ENCODE measurements around the gene VPS35. TPM values are rescaled to one million over a fixed set of nuclear protein-coding genes. Genes with fewer than 3 reads are reported as not detected.

The VPS35 gene
- polyA plus RNA-seq, 2 of the 4 experiments (the other 2 are of a cell fraction): 82.3 to 85.5 TPM

- ATAC-seq: no peak
- no peak for TF ChIP-seq EHMT2 (IDR thresholded peaks at IDR 0.05; ENCODE audit: low read depth)
- TF ChIP-seq KDM5A (IDR thresholded peaks at IDR 0.05): no peak
- TF ChIP-seq EHF (CRISPR knock-in tag; IDR thresholded peaks at IDR 0.05): no peak
- no peak for TF ChIP-seq CBX8 (IDR thresholded peaks at IDR 0.05)
- TF ChIP-seq USF2 (IDR thresholded peaks at IDR 0.05): no peak
- TF ChIP-seq GATA3 (IDR thresholded peaks at IDR 0.05; ENCODE audit: borderline replicate concordance): no peak
- no peak for TF ChIP-seq CHD2 (IDR thresholded peaks at IDR 0.05; ENCODE audit: low read length, partially characterized antibody)
- TF ChIP-seq, protein P1, sequence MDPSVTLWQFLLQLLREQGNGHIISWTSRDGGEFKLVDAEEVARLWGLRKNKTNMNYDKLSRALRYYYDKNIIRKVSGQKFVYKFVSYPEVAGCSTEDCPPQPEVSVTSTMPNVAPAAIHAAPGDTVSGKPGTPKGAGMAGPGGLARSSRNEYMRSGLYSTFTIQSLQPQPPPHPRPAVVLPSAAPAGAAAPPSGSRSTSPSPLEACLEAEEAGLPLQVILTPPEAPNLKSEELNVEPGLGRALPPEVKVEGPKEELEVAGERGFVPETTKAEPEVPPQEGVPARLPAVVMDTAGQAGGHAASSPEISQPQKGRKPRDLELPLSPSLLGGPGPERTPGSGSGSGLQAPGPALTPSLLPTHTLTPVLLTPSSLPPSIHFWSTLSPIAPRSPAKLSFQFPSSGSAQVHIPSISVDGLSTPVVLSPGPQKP (IDR thresholded peaks at IDR 0.05; ENCODE audit: low read depth, low read length): no peak
- TF ChIP-seq PHF8 (IDR thresholded peaks at IDR 0.05; ENCODE audit: borderline replicate concordance, low read depth): no peak
- no peak for TF ChIP-seq HEYL (CRISPR knock-in tag; IDR thresholded peaks at IDR 0.05)
- TF ChIP-seq HOXA7 (CRISPR knock-in tag; IDR thresholded peaks at IDR 0.05): no peak
- TF ChIP-seq HES2 (IDR thresholded peaks at IDR 0.05): no peak
- TF ChIP-seq JUN (IDR thresholded peaks at IDR 0.05): no peak
- TF ChIP-seq NPAS2 (CRISPR knock-in tag; IDR thresholded peaks at IDR 0.05; ENCODE audit: borderline replicate concordance): no peak
- TF ChIP-seq FOSB (CRISPR knock-in tag; IDR thresholded peaks at IDR 0.05): no peak
- no peak for TF ChIP-seq ZNF302 (CRISPR knock-in tag; IDR thresholded peaks at IDR 0.05)
- no peak for TF ChIP-seq TP53 (CRISPR knock-in tag; IDR thresholded peaks at IDR 0.05)
- no peak for TF ChIP-seq KDM1A (IDR thresholded peaks at IDR 0.05; ENCODE audit: low read depth)
- no peak for TF ChIP-seq SMC3 (IDR thresholded peaks at IDR 0.05)
- no peak for TF ChIP-seq BHLHE40 (IDR thresholded peaks at IDR 0.05; ENCODE audit: low read depth, low read length)
- no peak overlapping the region for H3K4me3 ChIP-seq
- H3K9me3 ChIP-seq: no peaks in the 10 kb centered on the region
- POLR2A ChIA-PET: interaction anchor here (0.6 kb wide), 1 partner anchor 11 kb away, joined by 6 read pairs; no protein-coding TSS in a partner anchor
- no peaks in the 10 kb centered on the region for H3K4me1 ChIP-seq
- DNase-seq (ENCODE audit: low read depth in 1 of 2, low spot score in 1 of 2): no peak
- H3K27ac ChIP-seq: no peak overlapping the region
- no peak overlapping the region for H3K4me2 ChIP-seq
- WGBS (ENCODE audit: missing lambda C conversion rate): 82% methylated on average over 2 of the region's 2 CpGs
- CTCF ChIA-PET: interaction anchor here (0.7 kb wide), 1 partner anchor 45 kb away, joined by 4 read pairs; no protein-coding TSS in a partner anchor
- no peak for FAIRE-seq
These were observed 13.1 kb upstream of the VPS35 start for GRCh38 chr16:46702030-46702429.

GRCh38 chr16:46701615-46702014 lies 12.6 kb upstream of the VPS35 start:
- ChIA-PET POLR2A (no interaction called here), CTCF (no interaction called here)
- Histone ChIP-seq H3K4me1 (no peaks in the 10 kb centered on the region), H3K9me3 (no peaks in the 10 kb centered on the region), H3K4me2 (no peak overlapping the region), H3K27ac (no peak overlapping the region), H3K4me3 (no peak overlapping the region)
- FAIRE-seq (no peak), DNase-seq (ENCODE audit: low read depth in 1 of 2, low spot score in 1 of 2) (no peak), ATAC-seq (no peak)
- TF ChIP-seq USF2 (IDR thresholded peaks at IDR 0.05): no peak
- WGBS (ENCODE audit: missing lambda C conversion rate): 93% methylated on average over 4 of the region's 4 CpGs

DNA sequence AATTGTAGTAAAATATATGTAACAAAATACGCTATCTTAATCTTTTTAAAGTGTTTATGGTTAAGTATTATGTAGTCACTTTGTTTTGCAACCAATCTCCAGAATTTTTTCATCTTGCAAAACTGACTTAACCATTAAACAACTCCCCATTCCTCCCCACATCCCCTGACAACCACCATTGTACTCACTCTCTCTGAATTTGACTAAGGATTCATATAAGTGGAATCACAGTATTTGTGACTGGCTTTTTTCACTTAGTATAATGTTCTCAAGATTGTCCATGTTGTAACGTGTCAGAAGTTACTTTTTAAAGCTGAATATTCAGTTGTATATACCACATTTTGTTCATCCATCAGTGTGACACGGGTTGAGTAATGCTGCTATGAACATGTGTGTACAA lies 11.1 kb upstream of the VPS35 start:
- Histone ChIP-seq H3K4me3 (no peak overlapping the region), H3K9me3 (no peaks in the 10 kb centered on the region), H3K4me1 (no peaks in the 10 kb centered on the region), H3K27ac (no peak overlapping the region), H3K4me2 (no peak overlapping the region)
- FAIRE-seq: no peak
- no peak for ATAC-seq
- ChIA-PET CTCF (interaction anchor here (1.2 to 1.7 kb wide), 3 partner anchors 10 to 27 kb away, joined by 4 to 8 read pairs (median 4); partner anchors contain the start of gene ORC6), POLR2A (no interaction called here)
- DNase-seq (ENCODE audit: low read depth in 1 of 2, low spot score in 1 of 2): no peak
- 90% methylated on average over 3 of the region's 3 CpGs for WGBS (ENCODE audit: missing lambda C conversion rate)
- TF ChIP-seq E2F6 (IDR thresholded peaks at IDR 0.05; ENCODE audit: borderline replicate concordance, low read depth): no peak
- TF ChIP-seq ZNF302 (CRISPR knock-in tag; IDR thresholded peaks at IDR 0.05): no peak

Data from A549 (cell line).